H1 (cell line): Measurements from ENCODE around the gene MRM1.

Experiments
- CEBPB ChIP-seq: IDR thresholded peaks from 2 replicates; pipeline ENCODE4 v1.6.1; 2012; ENCODE audit warnings: low read depth, low read length
- CHD2 ChIP-seq: IDR thresholded peaks from 2 replicates; pipeline ENCODE4 v1.6.1; 2012; ENCODE audit warnings: low read length, improper control_type of control experiment
- CTCF ChIP-seq, 3 experiments: IDR thresholded peaks; 1 replicate in 2 of 3; 2 replicates in 1 of 3; pipeline versions ENCODE4 v1.5.1 to v1.6.1; 2011; ENCODE audit warnings: low read length in 3 of 3, mild to moderate bottlenecking in 3 of 3, inconsistent platforms in 2 of 3, low read depth in 1 of 3, moderate library complexity in 1 of 3; ENCODE audit not compliant: insufficient read depth in 1 of 3; ENCODE audit errors: control extremely low read depth in 1 of 3
- EP300 ChIP-seq, 2 experiments: IDR thresholded peaks; 1 replicate in 1 of 2; 2 replicates in 1 of 2; pipeline ENCODE4 v1.6.1; 2011 to 2012; ENCODE audit warnings: low read depth in 2 of 2, low read length in 2 of 2, mild to moderate bottlenecking in 2 of 2, borderline replicate concordance in 1 of 2, inconsistent platforms in 1 of 2, moderate library complexity in 1 of 2
- GTF2F1 ChIP-seq: IDR thresholded peaks from 2 replicates; pipeline ENCODE4 v1.6.1; 2012; ENCODE audit warnings: low read depth, low read length, improper control_type of control experiment, borderline replicate concordance
- MAX ChIP-seq: IDR thresholded peaks from 2 replicates; pipeline ENCODE4 v1.6.1; 2012; ENCODE audit warnings: inconsistent platforms
- POLR2A ChIP-seq, 2 experiments: IDR thresholded peaks; 1 replicate in 1 of 2; 2 replicates in 1 of 2; pipeline ENCODE4 v1.6.1; 2011; ENCODE audit warnings: low read depth in 2 of 2, low read length in 2 of 2, mild to moderate bottlenecking in 2 of 2; ENCODE audit errors: control extremely low read depth in 1 of 2
- POLR2AphosphoS5 ChIP-seq: IDR thresholded peaks from 2 replicates; pipeline ENCODE4 v1.6.1; 2011; ENCODE audit warnings: low read depth, low read length
- SIN3A ChIP-seq, 2 experiments: IDR thresholded peaks in 1 of 2; conservative IDR thresholded peaks in 1 of 2; 2 replicates each; pipeline ENCODE4 v1.6.1; 2011 to 2012; ENCODE audit warnings: low read length in 2 of 2, improper control_type of control experiment in 1 of 2, low read depth in 1 of 2, mild to moderate bottlenecking in 1 of 2
- SUZ12 ChIP-seq: fragments of 200-600 bp; sonication (generic); IDR thresholded peaks from 2 replicates; pipeline ENCODE4 v1.6.1; 2012; ENCODE audit warnings: mild to moderate bottlenecking, inconsistent platforms, low read length, moderate library complexity, mixed read lengths
- USF2 ChIP-seq: IDR thresholded peaks from 2 replicates; pipeline ENCODE4 v1.6.1; 2011; ENCODE audit warnings: low read length, improper control_type of control experiment
- ZNF274 ChIP-seq: IDR thresholded peaks from 2 replicates; pipeline ENCODE4 v1.7.0; 2012; ENCODE audit warnings: low read length, borderline replicate concordance; ENCODE audit errors: extremely low read depth

GRCh38 chr17:36628576-36628975 lies 27.2 kb downstream of the MRM1 start:
- TF ChIP-seq EP300 (IDR thresholded peaks at IDR 0.05; ENCODE audit: borderline replicate concordance in 1 of 2, low read depth in 2 of 2, low read length in 2 of 2) (no peak), CTCF (IDR thresholded peaks at IDR 0.05; ENCODE audit: control extremely low read depth in 1 of 3, insufficient read depth in 1 of 3, low read depth in 1 of 3, low read length in 3 of 3) (no peak), SIN3A (conservative IDR thresholded peaks at IDR 0.05 in 1 of 2, IDR thresholded peaks at IDR 0.05 in 1 of 2; ENCODE audit: low read depth in 1 of 2, low read length in 2 of 2) (no peak), ZNF274 (no peak), GTF2F1 (no peak), SUZ12 (no peak), MAX (no peak), POLR2AphosphoS5 (no peak), POLR2A (IDR thresholded peaks at IDR 0.05; ENCODE audit: control extremely low read depth in 1 of 2, low read depth in 2 of 2, low read length in 2 of 2) (no peak), CHD2 (no peak), USF2 (no peak), CEBPB (no peak)
